Measurements from ENCODE around the gene TOR2A. TPM values are rescaled to one million over a fixed set of nuclear protein-coding genes. Genes with fewer than 3 reads are reported as not detected.

Gene TOR2A
- total RNA-seq, 1 donor from 2014 or later, result 21.9 TPM

DNA sequence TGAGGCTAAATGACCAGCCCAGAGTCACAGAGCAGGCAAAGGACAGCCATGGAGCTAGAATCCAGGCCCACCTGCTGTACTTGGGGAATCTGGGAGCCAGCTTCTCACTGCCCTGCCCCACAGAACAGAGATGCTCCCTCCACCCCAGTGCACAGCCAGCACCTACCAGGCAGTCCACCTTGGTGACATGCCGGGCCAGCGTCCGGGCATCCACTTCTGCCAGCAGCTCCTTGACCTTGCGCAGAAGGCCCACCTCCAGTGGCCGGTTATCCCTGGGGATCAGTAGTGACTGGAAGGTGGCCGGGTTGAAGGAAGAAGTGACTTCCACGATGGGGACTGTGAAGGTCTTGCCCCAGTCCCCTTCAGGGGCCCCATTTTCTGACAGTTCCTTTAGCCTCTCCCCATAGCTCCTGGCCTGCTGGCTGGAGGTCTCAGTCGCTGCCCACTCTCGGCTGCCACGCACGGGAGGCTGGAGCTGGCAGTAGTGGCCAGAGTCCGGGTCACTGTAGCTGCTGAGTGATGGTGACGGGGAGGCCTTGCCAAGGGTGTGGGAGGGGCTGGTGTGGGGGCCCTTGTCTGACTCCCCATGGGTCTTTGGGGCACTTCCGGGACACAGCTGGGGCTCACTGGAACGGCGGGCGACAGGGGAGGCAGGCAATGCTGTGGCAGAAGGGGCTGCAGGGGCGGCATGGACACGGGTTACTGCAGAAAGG lies 9.5 kb upstream of the TOR2A start:
- no peak for DNase-seq (ENCODE audit: extremely low read depth, low read depth, low spot score)

DNA sequence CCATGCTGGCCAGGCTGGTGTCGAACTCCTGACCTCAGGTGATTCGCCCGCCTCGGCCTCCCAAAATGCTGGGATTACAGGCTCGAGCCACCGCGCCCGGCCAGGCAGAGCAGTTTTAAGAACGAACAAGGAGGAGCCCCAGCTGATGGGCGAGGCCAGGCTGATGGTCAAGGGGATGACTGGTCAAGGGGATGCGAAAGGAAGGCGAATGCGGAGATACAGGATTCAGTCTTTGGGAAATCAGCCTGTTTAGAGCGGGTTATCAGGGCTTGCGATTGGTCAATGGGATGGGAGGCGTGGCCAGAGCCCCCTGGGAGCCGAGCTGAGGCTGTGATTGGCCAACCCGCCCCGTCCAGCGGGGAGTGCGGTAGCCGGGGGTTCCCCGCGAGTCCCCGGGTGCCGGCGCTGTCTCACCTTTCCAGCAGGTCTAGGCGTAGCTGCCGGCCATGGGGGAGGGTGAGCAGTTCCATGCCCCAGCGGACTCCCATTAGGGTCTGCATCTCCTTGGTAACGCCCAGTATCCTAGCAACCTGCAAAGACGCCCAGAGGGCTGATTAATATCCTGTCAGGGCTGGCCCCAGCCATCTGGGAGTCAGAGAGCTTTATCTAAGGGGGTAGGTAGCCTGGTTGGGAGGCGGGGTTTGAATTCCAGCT lies 7.5 kb upstream of the TOR2A start:
- DNase-seq (ENCODE audit: extremely low read depth, low read depth, low spot score), result no peak

DNA sequence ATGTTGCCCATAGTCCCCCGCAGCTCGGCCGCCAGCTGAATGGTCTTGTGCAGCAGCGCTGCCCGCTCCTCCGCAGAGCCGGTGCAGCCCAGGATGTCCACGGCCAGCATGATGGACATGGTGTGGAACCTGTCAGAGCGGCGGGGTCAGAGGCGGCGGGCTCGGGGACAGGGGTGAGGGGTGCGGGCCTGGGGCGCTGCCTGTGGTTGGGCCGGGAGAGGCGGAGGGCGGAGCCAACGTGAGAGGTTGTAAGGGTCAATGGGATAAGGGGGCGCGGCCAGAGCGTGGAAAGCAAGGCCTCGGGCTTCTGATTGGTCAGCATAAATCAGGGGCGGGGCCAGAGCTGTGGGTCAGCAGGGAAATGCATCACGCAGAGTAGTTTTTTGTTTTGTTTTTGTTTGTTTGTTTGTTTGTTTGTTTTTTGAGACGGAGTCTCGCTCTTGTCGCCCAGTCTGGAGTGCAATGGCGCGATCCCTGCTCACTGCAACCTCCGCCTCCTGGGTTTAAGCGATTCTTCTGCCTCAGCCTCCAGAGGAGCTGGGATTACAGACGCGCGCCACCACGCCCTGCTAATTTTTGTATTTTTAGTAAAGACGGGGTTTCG lies 6.8 kb upstream of the TOR2A start:
- no peak for DNase-seq (ENCODE audit: extremely low read depth, low read depth, low spot score)

DNA sequence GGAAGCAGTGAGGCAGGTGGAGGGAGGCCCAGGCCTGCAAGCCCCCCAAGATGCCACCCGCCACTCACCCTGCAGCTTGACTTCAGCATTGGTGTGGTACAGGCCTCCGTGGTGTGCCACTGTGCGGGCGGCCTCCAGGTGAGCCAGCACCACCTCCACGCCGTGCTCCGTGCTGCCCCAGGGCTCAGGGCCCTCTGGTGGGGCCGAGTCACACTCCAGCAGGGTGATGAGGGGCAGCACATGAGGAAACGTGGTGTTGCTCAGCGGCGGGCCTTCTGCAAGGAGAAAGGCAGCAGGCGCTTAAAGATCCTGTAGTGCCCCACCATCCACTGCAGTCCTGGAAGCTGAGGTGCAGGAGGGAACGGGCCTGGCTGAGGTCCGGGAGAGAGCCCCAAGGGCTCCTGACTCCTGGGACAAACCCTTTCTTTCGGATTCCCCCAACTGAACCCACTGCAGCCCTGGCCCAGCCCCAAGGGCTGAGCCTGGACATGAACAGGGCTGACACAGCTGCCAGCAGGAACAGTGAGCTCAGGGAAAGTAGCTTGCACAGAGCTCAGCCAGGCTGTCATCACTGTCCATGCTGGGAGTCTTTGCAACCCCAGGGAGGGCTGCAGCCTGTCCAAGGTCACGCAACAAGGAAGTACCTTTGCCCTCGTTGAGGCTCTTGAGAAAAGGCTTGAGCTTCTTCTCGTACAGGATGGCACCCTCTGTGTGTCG lies 4.7 kb upstream of the TOR2A start:
- DNase-seq (ENCODE audit: extremely low read depth, low read depth, low spot score), result no peak

DNA sequence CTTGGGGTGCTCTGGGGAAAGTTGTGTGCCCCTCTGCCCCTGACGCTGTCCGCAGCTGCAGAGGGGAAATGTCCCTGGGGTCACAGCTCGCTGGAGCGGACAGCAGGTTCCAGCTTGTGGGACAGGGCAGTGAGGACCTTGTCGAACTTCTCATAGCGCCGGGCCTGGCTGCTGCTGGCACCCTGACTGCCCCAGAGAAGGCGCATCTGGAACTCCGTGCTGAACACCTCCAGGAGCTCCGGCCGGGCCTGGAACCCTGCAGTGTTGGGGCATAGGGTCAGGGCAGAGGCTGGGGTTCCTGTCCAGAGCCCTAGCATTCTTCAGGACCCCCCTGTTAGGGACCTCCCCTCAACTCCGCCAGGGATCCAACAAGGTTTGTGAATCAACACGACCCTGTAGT lies 3.6 kb upstream of the TOR2A start:
- DNase-seq (ENCODE audit: extremely low read depth, low read depth, low spot score), result no peak

DNA sequence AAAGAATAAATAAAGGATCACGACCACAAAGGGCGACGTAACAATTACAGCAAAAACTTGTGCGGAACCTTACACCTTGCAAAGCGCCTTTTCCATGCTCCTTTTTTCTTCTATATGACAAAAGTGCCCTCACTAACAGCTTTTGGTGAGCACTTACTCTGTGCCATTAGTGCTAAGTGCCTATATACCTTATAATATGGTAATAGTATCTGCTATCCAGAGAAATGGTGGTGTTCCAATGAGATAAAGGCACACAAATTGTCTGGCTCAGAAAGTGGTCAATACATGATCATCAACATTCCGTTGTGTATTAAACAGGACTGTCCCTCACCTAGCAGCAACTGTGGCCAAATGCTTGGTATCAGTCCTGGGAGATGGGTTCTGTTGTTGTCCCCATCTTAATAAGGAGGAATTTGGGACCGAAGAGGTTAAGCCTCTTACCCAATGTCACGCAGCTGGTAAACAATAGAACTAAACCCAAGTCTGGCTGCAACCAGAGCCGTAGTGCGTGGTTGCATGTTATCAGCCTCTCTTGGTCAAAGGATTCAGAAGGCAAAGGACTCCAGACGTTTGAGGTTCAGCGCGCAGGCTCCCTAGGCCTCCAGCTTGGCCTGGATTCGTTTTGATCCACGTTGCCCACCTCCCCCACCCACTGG lies 564 bp upstream of the TOR2A start:
- DNase-seq (ENCODE audit: extremely low read depth, low read depth, low spot score), result no peak

DNA sequence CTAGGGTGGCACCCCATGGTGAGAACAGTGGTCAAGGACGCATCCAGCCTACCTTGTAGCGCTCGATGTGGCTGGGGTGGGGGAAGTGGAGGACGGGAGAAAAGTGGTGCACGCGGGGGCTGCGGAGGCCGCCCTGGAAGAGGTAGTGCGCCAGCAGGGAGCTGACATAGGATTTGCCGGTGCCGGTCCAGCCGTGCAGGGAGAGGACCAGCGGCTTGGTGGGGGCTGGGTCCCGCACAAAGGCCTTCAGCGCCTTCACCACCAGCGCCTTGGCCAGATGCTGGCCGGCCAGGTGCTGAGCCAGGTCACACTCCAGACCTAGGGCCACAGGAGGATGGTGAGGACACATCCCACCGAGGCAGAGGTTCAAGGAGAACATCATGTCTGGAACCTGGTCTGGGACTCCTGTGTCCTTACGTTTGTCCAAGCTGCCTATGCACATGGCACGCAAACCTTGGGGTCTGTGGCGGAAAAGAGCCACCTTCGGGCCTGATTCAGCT lies 797 bp downstream of the TOR2A start:
- DNase-seq (ENCODE audit: extremely low read depth, low read depth, low spot score), result no peak

DNA sequence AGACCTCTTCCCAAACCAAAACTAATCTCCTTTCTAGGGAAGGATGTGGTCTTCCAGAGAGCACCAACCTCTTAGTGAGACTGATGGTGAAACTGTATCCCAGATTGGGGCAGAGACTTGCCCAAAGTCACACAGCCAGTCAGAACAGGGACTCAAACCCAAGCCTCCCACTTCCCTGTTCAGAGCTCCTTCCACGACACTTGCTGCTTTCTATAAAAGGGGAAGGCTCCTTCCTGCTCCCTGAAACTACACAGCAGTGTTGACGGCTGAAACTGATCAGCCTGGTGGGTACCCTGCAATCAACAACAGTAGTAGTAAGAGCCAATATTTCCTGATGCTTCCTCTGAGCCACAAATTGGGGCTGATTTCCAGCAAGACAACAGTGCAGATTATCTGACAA lies 1.5 kb downstream of the TOR2A start:
- no peak for DNase-seq (ENCODE audit: extremely low read depth, low read depth, low spot score)

DNA sequence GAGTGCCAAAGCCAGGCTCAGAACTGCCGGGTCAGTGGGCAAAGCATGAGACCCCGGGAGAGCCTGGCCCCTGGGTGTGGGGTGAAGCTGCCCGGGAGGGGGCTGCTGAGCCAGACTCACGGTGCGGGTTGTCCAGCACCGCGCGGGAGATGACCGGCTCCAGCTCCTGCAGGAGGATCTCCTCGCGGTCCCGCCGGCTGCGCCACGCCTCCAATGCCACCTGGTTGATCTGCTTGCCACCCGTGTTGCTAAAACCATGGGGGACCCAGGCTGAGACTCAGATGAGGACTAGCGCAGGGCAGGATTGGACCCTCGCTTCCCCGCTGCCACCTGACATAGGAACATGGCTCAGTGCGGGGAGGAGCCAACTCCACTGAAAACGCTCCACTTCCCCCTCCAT lies 2.6 kb downstream of the TOR2A start:
- DNase-seq (ENCODE audit: extremely low read depth, low read depth, low spot score), result no peak

DNA sequence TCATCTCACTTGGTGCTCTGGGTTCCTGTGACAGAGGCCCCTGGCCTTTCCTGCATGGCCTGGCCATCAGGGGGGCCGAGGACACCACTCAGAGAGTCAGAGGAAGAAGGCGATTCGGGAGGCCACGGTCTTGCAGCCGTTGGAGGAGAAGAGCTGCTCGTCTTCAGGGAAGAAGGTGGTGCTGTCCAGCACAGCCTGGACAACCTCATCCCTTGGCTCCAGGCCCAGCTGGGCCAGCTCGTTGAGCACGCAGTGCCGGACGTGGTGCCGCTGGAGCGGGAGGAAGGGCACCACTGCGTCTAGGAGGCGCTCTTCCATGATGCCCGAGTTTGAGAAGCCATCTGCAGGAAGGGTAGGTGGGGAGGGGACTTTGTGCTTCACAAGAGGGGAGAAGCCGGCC lies 3.2 kb downstream of the TOR2A start:
- DNase-seq (ENCODE audit: extremely low read depth, low read depth, low spot score), result no peak

DNA sequence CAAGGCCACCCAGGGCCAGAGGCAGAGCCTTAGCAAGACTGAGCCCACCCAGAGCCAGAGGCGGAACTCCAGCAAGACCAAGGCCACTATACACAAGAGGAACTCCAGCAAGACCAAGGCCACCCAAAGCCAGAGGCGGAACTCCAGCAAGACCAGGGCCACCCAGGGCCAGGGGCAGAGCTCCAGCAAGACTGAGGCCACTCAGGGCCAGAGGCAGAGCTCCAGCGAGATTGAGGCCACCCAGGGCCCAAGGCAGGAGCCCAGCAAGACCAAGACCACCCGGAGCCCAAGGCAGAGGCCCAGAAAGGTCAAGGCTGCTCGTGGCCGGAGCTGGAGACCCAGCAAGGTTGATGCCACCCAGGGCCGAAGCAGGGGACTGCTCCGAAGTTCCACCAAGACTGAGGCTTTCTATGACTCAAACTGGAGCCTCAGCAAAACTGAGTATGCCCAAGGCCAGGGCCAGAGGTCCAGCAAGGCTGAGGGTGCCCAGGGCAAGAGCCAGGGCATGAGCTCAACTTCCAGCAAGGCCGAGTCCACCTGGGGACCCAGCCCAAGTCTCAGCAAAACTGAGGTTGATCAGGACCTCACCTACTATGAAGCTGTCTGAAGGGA lies 4.2 kb downstream of the TOR2A start:
- DNase-seq (ENCODE audit: extremely low read depth, low read depth, low spot score), result no peak

DNA sequence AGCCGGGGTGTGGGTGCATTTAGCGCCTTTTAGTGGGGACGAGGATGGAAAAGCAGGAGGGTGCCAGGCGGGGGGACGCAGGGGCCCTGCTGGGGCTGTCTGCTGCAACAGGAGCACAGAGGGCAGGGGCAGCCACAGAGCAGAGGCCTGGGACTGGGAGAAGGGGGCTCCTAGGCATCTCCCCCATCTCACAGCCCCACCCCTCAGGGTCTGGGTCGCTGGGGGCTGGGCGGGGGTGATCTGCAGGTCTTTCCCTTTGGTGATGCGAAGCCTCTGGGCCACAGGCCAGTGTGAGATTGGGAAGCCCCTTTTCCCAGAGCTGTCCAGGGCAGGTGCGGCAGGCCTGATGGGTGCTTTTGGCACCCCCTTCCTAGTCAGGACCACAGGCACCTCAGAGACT lies 4.8 kb downstream of the TOR2A start:
- DNase-seq (ENCODE audit: extremely low read depth, low read depth, low spot score), result no peak

DNA sequence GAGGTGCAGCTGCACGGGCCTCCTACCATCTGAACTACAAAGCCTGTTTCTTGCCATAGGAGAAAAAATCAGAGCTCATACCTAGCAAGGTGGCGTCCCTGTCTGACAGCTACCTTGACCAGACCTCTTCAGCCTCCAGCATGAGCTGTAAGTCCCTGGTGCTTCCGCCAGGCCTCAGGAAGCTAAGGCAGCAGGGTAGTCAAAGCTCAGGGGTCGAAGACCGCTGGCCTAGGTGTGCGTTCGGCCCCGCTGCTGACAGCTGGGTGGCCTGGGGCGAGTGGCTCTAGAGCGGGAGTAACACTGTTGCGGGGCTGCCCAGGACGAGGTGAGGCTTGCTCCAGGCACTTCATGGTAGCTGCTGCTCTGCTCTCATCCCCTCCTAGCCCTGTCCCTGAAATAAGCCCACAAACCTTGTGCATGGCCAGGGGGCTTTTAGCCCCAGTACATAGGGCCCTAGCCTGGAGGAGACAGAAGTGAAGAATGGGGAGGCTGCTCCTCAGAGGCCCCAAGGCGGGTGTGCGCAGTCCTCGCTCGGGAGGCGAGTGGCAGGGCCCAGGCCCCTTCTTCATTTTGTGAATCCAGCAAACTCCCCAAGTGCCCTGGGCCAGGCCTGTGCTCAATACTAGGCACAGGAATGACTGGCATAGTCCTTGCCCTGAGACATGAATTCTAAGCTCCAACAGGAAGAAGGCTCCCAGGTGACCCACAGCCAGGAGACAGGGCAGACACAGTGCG lies 5.4 kb downstream of the TOR2A start:
- DNase-seq (ENCODE audit: extremely low read depth, low read depth, low spot score), result no peak

DNA sequence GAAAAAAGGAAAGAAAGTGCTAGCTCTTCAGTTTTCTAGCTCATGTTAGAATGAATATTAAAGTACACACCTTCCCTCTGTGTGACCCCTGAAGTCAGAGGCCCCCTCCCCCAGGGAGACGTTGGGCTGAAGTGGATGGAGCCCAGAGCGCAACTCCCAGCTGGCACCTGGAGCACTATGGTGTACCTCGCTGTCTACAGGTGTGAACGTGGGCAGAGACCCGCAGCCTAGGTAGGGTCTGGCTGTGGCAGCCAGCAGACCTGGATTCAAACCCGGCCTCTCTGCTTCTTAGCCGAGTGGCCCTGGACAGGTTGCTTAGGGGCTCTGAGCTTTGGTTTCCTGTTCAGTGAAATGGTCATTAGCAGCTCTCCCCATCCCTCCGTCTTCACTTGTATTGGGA lies 6.3 kb downstream of the TOR2A start:
- DNase-seq (ENCODE audit: extremely low read depth, low read depth, low spot score), result no peak

DNA sequence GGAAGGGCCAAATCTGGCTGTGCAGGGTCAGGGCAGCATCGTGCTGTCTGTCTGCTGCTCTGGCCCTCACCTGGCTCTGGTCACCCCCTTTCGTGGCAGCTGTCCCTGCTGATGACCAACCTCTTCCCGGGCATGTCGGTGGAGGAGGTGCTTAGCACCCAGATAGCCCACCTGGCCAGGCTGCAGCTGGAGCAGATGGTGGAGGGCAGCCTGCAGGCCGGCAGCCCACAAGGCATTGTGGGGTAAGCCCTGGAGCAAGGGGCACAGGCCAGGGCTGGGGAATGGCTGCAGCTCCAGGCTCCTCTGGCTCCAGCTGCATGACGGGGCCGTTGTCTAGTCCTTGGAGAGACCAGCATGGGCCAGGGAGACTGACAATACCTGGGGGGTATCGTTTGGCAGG lies 8.2 kb downstream of the TOR2A start:
- no peak for DNase-seq (ENCODE audit: extremely low read depth, low read depth, low spot score)

DNA sequence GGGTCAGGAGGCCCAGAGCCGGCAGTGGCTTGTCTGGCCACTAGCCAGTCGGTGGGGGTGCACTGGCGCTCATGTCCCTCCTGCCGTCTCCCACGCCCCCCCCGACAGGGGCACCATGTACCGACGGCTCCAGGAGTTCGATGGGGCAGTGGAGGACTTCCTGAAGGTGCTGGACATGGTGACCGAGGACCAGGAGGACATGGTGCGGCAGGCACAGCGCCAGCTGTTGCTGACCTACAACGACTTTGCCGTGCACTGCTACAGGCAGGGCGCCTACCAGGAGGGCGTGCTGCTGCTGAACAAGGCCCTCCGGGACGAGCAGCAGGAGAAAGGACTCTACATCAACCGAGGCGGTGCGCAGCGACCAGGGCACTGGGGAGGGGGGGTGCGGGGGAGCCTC lies 11.1 kb downstream of the TOR2A start:
- DNase-seq (ENCODE audit: extremely low read depth, low read depth, low spot score), result no peak

DNA sequence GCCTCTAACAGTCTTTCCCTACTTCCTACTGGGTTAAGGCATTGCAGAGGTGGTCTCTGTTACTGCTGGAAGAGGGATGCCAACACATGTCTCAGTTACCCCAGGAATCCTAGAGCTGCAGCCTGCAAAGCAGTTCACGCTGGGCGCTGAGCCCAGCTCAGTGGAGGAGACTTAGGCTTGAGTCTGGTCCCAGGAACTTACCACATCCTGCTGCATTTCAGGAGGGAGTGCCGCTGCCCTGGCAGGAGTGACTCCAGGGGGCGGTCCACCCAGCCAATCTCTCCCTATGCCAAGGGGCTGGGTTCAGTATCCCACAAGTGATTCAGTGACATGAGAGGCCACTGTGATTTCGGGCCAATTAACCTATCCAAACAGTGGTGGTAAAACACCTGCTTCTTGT lies 11.7 kb downstream of the TOR2A start:
- no peak for DNase-seq (ENCODE audit: extremely low read depth, low read depth, low spot score)

DNA sequence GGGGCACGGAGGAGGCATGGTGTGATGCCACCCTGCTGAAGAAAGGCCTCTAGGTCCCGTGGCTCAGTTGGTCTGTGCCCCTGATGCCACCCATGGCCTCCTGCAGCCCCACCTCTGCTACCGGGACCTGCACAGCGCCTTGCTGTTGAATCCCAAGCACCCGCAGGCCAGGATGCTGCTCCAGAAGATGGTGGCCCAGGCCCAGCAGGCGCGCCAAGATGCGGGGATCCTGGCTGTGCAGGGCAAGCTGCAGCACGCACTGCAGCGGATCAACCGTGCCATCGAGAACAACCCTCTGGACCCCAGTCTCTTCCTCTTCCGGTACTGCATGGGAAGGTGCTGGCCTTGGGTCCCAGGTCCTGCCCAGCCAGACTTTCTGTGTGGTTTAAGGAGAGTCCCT lies 12.1 kb downstream of the TOR2A start:
- DNase-seq (ENCODE audit: extremely low read depth, low read depth, low spot score), result no peak

DNA sequence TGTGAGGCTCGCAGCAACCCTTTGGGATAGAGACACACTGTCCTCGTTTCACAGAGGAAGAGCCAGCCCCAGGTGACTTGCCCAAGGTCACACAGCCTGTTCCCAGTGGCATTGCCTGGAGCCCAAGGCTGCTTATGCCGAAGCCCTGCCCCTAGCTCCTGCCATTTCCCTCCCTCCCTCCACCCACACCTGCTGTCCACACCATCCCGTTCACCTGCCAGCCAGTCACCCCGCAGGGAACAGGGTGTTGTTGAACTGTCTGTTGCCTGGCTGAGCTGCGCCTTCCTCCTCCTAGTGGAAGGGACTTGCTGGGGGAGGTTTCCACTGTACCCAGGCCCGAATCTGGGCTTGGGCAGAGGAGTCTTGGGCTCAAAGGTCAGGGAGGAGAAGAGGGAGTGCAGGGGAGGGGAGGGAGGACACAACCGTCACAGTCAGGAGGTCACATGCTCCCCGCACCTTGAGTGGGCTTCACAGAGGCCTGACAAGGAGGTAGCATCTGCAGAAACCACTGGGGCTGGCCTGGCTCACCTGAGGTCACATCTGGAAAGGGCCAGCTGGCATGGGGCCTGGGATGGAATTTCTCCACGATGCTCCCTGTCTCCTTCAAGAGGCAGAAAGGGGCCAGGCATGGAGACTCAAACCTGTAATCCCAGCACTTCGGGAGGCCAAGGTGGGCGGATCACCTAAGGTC lies 12.9 kb downstream of the TOR2A start:
- DNase-seq (ENCODE audit: extremely low read depth, low read depth, low spot score), result no peak
